Measurements from ENCODE around the gene ANO9.
"Not testable (repeated sequence)": the region's sequence is repeated elsewhere in the genome, so short reads cannot be mapped to it uniquely, and the experiment has no call there.

The ANO9 gene

DNA sequence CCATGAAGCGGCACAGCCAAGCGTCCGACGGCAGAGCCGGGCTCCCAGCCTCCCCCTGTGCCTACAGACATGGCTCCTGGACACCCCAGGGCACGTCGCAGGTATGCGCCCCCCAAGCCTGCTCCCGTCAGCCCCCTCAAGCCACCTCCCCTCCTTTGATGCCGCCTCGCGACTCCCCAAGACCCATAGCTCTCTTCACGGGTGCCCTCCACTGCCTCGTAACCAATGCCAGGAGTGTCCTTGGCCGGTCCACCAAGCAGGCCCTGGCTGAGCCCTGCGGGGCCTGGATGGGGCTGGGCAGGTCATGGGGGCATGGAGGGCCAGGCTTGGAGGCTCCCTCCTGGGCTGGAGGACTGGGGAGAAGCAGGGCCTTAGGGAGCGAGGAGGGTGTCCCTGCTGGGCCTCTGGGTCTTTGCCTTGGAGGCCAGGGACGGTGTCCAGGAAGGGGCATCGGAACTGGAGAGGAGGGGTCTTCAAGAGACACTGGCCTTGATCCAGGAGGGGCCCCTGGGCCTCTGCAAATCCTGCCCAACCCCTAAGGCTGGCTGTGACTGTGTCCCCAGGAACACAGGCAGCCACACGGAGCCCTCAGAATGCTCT lies 9.2 kb downstream of the ANO9 start:
- DNase-seq: no peak

DNA sequence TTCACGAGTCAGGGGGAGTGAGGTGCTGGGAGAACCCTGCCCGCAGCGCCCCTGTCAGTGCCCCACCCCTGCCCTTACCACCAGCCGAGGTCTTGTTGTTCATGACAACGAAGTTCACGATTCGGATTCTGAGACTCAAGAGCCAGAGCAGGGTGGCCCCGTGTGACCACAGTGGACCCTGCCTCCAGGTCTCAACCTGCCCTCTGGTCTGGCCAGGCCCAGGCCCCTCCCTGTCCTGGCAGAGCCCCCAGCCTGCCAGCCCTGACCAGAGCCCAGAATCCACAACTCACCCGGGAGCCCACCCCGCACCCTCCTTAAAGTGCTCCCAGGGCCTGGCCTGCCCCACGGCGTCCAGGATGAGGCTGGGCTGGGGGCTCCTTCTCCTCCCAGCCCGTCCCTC lies 9.9 kb downstream of the ANO9 start:
- no peak for DNase-seq

DNA sequence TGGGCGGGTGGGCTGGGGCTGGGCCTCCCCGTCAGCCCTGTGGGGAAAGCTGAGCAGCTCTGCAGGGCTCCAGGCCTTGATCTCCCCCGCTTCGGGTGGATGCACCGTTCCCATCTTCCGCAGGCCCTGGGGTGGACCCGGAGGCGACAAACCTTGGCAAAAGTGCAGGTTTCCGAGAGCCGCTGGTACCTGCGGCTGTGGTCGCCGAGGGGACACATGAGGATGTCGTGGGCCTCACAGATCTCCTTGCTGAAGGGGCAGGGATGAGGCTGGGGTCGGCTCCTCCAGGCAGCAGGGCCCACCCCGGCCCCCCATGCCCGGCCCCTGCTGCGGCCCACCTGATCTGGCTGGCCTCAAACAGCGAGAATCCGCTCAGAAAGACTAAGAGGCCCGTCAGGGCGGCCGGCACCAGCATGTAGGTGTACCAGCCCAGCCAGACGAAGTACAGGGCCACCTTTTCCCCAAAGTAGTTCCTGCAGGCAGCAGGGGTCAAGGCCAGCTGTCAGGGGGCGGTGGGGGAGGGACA lies 11.8 kb downstream of the ANO9 start:
- DNase-seq: no peak

DNA sequence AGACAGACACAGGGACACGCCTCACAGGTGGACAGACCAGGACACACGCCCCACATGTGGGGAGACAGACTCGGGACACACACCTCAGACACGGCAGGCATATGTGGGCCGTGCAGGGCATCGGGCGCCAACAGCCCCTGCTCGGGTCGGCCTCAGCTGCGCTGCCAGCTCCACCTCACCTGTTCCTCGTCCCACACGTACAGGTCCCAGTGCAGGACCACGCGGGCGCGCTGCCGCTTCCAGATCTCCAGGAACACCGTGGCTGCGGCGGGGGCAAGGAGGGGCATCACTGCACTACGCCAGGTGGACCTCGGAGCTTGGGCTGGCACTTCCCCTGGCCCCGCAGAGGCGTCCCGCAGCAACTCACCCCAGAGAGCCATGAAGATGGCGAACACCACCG lies 12.4 kb downstream of the ANO9 start:
- DNase-seq: no peak

DNA sequence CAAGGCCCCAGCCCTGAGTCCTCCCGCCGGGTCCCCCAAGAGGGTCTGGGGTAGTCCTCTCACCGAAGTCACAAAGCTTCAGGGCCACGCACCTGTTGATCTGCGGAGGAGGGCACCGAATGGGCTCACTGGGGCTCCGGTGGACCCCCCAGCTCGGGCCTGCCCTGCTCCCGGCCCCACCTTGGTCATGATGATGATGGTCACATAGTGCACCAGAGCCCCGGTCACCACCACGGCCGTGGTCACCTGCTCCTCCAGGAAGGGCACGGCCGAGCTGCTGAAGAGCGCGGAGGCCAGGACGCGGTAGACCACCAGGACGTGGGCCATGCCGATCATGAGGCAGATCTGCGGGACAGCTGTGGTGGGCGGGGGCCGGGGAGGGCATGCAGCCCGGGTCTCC lies 13.5 kb downstream of the ANO9 start:
- no peak for DNase-seq

DNA sequence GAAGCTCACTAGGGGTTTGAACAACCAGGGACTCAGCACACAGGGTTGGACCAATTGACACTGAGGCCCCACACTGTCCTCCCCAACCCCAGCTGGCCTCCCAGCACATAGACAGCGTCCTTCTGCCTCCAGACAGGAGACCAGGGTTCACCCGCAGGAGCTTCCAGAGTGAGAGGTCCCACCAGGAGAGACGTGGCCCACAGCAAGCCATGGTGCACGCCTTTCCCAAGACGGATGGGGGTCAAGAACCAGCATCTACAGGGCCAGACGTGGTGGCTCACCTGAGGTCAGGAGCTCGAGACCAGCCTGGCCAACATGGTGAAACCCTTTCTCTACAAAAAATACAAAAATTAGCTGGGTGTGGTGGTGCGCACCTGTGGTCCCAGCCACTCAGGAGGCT lies 15.0 kb downstream of the ANO9 start:
- DNase-seq: no peak

DNA sequence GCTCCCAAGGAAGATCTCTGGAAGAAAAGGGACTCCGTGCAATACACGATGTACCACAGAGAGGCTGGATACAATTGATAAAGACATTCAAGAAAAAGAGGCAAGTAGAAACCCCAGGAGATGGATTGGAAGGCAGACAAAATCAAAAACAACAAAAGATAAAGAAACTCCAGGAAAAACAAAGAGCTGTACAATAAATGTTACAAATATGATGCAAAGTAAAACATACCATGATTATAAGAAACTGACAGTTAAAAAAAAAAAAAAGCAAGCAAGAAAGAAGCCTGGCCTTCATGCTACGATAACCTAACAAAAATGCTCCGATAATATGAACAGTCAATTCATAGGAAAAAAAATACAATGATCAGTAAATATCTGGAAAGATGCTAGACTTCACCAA lies 16.5 kb downstream of the ANO9 start:
- DNase-seq: no peak

DNA sequence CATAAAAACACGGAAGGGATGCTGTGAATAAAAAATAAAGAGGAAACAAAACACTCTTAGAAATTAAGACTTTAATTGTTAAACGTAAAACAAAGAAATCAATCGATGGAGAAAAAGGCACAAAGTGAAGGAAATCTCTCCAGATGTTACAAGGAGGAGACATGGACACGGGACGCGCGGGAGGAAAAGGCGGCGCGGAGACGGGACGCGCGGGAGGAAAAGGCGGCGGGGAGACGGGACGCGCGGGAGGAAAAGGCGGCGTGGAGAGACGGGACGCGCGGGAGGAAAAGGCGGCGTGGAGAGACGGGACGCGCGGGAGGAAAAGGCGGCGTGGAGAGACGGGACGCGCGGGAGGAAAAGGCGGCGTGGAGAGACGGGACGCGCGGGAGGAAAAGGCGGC lies 17.0 kb downstream of the ANO9 start:
- not testable (repeated sequence) for DNase-seq

DNA sequence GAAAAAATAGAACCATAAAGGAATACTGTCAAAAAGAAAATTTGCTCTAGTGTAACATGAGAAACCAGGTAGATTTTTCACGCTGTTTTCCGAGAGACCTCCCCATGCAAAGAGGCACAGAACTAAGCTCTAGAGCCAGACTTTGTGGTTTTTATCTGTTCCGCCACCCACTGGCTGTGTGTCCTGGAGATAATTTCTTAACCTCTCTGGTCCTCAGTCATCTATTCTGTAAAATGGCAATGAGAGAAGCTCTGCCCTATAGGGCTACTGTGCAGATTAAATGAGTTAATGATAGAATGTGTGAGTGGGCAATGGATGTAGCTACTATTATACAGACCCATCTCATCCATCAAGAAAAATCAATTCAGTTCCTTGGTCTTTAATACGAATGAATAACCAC lies 17.6 kb downstream of the ANO9 start:
- no peak for DNase-seq

DNA sequence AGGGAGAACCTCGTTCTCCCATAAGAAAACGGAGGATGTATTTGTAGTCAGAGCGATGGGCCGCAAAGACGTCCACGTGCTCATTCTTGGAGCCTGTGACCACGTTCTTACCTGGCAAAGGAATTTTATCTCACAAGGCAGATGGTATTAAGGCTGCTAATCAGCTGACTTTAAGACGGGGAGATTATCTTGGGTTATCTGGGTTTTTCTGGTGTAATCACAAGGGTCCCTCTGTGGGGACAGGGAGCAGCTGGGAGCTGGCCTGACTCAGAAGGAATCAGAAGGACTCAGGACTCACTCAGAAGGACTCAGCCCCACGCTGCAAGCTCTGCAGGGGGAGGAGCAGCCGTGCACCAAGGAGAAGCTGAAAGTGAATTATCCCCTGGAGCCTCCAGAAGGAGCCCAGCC lies 19.6 kb downstream of the ANO9 start:
- DNase-seq: no peak

DNA sequence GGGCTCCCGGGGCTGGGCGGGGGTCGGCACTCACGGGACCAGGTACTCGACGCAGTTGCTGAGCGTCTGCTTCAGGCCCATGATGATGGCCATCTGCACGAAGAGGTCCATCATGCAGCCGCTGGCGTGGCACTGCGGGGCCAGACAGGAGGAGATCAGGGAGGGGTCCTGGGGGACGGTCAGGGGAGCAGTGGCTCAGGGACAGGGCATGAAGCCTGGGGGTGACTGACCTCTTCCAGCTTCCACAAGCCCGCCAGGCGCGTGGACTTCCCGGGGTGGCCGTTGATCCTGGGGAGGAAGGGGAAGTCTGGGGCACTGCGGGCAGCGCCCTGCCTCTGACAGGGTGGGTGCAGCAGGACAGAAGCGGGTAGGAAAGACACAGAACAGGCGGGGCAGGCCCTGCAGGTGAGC lies 20.9 kb downstream of the ANO9 start:
- no peak for DNase-seq

DNA sequence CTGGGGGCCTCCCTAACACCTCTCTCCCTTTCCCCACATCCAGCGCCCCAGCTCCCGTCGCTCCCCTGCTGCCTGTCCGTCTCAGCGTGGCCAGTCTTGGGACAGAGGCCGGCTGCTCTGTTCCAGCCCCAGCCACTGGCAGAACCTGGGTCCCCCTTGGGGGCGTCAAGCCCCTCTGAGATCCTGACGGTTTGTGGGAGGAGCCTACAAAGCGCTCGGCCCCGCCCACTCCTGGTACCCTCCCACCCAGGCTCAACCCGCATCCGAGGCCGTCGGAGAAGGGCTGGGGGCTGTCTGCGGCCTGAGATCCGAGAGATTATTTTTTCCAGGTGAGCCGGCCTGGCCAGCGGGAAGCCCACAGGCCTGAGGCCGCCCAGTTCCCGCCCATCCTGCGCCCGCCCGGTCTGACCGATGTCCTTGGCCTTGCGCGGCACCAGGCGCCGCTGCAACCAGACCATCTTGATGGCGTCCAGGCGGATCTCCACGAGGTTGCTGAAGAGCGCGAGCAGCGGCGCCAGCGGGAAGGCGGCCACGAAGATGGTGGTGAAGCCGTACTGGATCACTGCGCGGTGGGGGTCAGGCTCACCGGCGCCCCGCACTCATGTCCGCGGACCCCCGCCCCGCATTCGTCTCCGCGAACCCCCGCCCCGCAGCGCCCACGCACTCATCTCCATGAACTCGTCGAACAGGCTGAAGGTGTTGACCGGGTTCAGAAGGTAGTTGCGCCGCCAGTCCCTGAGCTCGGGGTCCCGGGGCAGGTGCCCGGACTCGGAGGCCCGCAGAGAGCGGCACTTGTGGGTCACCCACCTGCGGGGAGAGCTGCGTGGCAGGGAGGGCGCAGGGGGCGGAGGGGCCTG lies 21.5 kb downstream of the ANO9 start:
- DNase-seq: no peak

DNA sequence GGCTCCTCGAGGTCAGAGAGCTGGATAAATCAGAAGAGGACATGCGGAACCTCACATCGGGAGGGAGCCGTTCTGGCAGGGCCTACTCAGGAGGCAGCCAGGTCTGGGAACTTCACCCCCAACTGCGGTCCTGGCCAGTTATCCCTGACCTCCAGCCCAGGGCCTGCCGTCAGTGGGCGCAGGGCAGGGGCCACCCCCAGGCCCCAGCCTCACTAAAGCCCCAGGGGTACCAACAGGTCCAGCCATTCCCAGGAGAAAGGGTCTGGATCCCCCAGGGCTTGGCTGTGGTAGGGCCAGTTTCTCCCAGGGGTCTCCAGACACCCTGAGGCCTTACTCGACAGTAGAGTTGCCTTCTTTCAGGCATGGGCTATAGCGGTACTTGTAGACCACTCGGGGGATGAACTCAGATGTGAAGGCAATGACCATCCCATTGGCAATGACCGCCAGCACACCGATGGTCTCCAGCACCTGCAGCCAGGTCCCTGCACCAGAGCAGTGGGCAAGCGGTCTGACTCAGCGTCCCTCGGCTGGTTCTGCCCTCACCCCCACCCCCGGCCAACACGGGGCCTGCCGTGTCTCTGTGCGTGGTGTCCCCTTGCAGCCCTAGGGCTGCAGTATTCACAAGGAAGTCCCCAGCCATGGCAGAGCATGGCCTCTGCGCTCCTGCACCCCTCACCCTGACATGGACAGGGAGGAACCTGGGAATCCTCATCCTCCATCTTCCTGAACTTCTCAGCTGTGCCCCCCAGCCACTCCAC lies 22.4 kb downstream of the ANO9 start:
- DNase-seq: no peak

DNA sequence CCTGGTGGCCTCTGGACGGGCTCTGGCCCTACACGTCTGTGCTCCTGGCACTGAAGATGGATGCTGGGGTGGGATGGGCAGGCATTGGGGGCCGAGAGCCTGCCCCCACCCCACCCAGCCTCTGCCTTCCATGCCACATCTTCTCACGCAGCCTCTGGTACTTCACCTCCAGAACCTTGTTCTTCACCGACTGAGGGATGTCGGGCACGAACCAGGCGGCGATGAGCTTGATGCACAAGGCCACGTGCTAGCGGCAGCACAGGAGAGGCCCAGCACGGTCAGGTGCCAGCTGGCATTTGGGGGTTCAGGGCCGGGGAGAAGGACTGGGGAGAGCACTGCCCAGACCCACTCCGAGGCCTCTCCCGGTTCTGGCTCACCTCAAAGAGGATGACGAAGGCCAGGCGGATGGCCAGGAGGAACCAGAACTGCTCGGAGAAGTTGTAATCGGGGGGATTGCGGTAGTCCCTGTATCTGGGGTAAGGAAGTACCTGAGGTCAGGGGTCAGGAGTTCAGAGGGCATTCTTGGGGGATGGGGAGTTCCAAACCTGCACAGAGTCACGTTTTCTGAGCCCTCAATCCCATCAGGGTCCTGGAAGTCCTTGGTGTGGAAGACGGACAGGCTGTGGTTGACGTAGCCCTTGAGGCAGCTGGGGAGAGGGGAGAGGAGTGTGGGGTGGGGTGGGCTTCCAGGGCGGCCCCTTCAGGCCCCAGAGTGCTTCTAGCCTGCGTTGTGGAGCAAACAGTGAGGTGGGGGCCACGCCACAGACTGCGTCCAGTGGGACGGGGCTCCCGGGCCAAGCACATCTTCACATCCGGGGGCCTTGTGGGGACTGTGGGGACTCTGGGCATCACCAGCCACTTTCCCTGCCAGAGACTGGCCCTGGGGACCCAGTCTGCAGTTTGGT lies 23.2 kb downstream of the ANO9 start:
- DNase-seq: no peak

DNA sequence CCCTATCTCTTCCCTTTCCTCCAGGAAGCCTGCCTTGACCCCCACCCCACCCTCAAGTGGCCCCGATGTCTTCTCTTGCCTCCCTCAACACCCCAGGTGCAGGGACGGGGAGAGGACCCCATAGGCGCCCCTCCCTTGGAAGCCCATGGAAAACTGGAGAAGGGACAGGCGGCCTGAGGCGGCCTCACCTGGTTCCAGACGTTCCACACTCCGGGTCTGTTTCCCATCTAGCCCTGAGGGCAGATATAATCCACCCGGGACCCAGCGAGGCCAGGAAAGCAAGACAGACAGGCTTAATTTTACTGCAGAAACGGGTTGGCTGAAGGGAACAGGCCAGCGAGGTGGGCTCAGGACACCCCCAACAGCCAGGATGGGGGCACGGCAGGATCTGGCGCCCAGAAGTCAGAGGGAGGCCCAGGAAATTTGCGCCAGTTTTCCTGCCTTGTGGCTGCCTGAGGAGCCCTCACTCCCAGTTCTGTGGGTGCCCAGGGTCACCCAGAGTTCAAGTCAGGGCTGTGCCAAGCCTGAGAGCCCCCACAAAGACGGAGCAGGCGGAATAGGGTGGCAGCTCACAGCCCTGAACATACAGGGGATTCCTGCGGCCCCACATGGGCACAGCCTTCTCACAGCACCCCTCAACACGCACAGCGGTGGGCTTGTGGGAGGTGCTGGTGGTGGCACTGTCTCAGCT lies 24.0 kb downstream of the ANO9 start:
- DNase-seq: no peak

DNA sequence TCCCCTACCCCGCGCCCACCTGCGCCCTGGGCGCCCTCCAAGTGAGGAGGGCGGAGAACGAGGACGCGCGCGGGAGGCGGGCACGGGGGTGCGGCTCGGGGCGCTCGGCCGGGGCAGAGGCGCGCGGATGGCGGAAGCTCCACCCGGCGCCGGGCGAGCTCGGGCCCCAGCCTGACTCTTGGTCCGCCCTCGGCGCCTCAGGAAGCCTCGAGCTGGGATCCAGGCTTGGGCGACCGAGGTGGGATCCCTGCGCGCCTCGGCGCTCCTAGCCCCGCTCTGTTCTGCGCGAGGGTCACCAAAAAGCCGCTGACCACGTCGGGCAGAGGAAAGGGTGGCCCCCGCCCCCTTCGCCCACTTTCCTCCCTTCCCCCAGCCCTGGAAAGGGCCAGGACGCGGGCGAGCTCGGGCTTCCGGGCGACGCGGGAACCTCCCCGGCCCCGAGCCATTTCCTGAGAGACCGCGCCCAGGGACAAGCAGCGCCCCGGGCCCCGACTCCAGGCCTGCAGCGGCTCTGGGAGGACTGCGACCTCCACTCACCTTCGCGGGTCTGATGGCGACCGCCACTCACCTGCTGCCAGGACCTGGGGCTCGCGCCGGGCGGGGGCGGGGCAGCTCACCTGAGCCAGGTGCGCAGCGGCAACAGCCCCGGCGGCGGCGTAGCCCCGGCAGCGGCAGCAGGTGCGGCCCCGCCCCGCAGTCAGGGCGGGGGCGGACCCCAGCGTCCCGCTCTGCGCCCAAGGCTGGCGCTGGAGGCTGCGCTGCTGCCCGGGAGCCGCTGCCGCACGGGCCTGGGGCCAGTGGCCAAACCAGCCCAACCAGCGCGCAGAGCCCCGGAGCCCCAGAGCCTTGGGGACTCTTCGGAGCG lies 24.8 kb downstream of the ANO9 start:
- DNase-seq: no peak

DNA sequence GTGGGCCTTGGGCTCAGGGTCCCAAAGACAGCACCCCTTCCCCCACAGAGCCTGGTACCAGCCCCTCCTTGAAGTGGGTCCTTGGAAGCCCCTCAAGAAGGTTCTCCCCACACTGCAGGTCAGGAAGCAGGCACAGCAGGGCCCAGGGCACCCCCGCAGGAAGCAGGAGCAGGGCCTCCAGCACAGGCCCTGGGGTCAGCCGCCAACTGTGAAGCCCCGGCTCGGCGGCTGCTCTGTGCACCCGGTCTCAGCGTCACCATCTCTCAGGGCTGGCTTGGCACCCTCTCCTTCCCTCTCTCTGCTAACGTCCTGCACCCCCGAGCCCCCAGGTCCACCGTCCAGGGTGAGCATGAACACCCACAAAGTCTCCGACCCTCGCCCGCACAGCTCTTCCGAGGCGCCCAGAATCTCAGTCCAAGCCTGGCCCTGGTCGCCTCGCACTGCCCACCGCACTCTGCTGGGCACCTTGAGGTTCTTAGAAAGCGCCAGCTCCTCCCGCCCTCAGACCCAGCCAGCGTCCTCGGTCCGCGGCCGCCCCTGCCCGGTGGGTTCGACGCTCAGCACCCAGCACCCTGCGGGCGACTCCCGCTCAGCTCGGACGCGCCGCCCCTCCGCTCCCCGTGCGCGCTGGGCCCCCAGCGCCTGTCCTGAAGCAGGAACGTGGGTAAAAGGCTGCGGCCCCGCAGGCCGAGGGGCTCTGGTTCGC lies 25.6 kb downstream of the ANO9 start:
- no peak for DNase-seq

DNA sequence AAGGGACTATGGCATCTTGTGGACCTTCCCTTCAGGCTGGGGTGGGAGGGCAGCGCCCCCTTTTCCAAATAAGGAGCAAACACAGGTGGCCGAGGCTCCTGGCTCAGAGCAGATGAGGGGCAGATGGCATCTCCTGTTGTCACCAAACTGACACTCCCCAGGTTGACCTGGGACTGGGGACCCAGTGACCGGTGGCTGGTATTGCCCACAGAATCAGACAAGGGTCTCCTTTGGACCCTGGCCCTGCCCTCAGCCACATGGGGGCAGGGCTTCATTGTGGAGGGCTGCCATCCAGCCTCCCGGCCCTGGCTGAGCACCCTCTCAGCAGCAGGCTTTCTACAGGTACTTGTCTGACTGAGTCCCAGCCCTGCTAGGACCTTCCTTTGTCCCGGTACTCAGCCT lies 26.2 kb downstream of the ANO9 start:
- DNase-seq: no peak

DNA sequence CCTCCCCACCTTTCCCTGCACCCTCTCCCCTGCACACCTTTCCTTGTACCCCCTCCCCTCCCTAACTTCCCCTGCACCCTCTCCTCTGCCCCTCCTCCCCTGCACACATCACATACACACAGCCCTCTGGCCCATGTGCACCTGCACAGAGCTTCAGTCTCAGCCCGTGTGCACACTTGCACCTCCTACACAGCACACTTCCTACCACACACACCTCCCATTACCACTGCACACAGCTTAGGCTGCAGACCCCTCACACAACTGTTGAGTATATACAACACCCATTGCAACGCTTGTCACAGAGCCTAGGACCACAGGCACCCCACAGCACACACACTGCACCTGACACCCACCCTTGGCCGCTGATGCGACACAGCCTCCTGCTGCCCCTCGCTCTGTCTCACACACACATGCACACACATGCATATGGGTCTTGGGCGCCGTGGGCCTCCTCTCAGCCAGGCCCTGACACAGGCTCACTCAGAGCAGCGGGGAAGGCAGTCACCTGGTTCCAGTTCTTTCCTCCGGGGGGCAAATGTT lies 27.4 kb downstream of the ANO9 start:
- DNase-seq: no peak
